ENCODE measurements around the gene SLC12A4.

The SLC12A4 gene

GRCh38 chr16:67930191-67930590 is 38.2 kb downstream of the SLC12A4 start:
- H3K4me3 ChIP-seq (ENCODE audit: low read depth, low read length), result no peak overlapping the region
- TF ChIP-seq, protein P1, sequence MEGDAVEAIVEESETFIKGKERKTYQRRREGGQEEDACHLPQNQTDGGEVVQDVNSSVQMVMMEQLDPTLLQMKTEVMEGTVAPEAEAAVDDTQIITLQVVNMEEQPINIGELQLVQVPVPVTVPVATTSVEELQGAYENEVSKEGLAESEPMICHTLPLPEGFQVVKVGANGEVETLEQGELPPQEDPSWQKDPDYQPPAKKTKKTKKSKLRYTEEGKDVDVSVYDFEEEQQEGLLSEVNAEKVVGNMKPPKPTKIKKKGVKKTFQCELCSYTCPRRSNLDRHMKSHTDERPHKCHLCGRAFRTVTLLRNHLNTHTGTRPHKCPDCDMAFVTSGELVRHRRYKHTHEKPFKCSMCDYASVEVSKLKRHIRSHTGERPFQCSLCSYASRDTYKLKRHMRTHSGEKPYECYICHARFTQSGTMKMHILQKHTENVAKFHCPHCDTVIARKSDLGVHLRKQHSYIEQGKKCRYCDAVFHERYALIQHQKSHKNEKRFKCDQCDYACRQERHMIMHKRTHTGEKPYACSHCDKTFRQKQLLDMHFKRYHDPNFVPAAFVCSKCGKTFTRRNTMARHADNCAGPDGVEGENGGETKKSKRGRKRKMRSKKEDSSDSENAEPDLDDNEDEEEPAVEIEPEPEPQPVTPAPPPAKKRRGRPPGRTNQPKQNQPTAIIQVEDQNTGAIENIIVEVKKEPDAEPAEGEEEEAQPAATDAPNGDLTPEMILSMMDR (IDR thresholded peaks at IDR 0.05; ENCODE audit: low read depth, low read length, missing control alignments), result no peak
- DNase-seq (ENCODE audit: low read depth), result no peak

GRCh38 chr16:67928561-67929364 is 39.7 kb downstream of the SLC12A4 start:
- peak; percentile 39 for DNase-seq (ENCODE audit: low read depth)
- TF ChIP-seq, protein P1 (IDR thresholded peaks at IDR 0.05; ENCODE audit: low read depth, low read length, missing control alignments), result peak; percentile 95
- H3K4me3 ChIP-seq (ENCODE audit: low read depth, low read length), result no peak overlapping the region

DNA sequence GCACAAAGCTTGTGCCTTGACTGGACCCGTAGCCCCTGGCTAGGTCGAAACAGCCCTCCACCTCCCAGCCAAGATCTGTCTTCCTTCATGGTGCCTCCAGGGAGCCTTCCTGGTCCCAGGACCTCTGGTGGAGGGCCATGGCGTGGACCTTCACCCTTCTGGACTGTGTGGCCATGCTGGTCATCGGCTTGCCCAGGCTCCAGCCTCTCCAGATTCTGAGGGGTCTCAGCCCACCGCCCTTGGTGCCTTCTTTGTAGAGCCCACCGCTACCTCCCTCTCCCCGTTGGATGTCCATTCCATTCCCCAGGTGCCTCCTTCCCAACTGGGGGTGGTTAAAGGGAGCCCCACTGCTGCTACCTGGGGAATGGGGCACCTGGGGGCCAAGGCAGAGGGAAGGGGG is 40.3 kb downstream of the SLC12A4 start:
- TF ChIP-seq, protein P1 (IDR thresholded peaks at IDR 0.05; ENCODE audit: low read depth, low read length, missing control alignments), result no peak
- H3K4me3 ChIP-seq (ENCODE audit: low read depth, low read length), result no peak overlapping the region
- DNase-seq (ENCODE audit: low read depth), result no peak

GRCh38 chr16:67927131-67927941 is 41.1 kb downstream of the SLC12A4 start:
- TF ChIP-seq, protein P1 (IDR thresholded peaks at IDR 0.05; ENCODE audit: low read depth, low read length, missing control alignments), result no peak
- H3K4me3 ChIP-seq (ENCODE audit: low read depth, low read length), result no peak overlapping the region
- no peak for DNase-seq (ENCODE audit: low read depth)

GRCh38 chr16:67926181-67926750 is 42.2 kb downstream of the SLC12A4 start:
- TF ChIP-seq, protein P1 (IDR thresholded peaks at IDR 0.05; ENCODE audit: low read depth, low read length, missing control alignments), result peak; percentile 10
- no peak for DNase-seq (ENCODE audit: low read depth)
- H3K4me3 ChIP-seq (ENCODE audit: low read depth, low read length), result no peak overlapping the region

- no peak for DNase-seq (ENCODE audit: low read depth)
- TF ChIP-seq, protein P1 (IDR thresholded peaks at IDR 0.05; ENCODE audit: low read depth, low read length, missing control alignments), result no peak
- H3K4me3 ChIP-seq (ENCODE audit: low read depth, low read length), result no peak overlapping the region
Observed at GRCh38 chr16:67924140-67924906, 44.1 kb downstream of the SLC12A4 start.
